Measurements from ENCODE around the gene KRTAP4-9.
"Not testable (repeated sequence)": the region's sequence is repeated elsewhere in the genome, so short reads cannot be mapped to it uniquely, and the experiment has no call there.

The KRTAP4-9 gene

GRCh38 chr17:41126412-41126811 lies 21.2 kb downstream of the KRTAP4-9 start:
- DNase-seq (ENCODE audit: low read depth in 4 of 4, low spot score in 1 of 4) = no peak

- no peak for DNase-seq (ENCODE audit: low read depth in 4 of 4, low spot score in 1 of 4)
These were observed 22.2 kb downstream of the KRTAP4-9 start for GRCh38 chr17:41127371-41127770.

GRCh38 chr17:41131979-41132378 lies 26.8 kb downstream of the KRTAP4-9 start:
- DNase-seq (ENCODE audit: low read depth in 4 of 4, low spot score in 1 of 4) = no peak

GRCh38 chr17:41133880-41134735 lies 28.9 kb downstream of the KRTAP4-9 start:
- no peak for DNase-seq (ENCODE audit: low read depth in 4 of 4, low spot score in 1 of 4)

- not testable (repeated sequence) for DNase-seq (ENCODE audit: low read depth in 4 of 4, low spot score in 1 of 4)
These were observed 34.7 kb downstream of the KRTAP4-9 start for GRCh38 chr17:41139865-41140264.

- DNase-seq (ENCODE audit: low read depth in 4 of 4, low spot score in 1 of 4) = no peak
These were observed 35.4 kb downstream of the KRTAP4-9 start, which contains the start of gene KRTAP4-6 for GRCh38 chr17:41140360-41141131. Gene KRTAP4-6 (minus strand): TSS chr17:41140544. CDS start chr17:41140487, 57 bp downstream.

- no peak for DNase-seq (ENCODE audit: low read depth in 4 of 4, low spot score in 1 of 4)
These were observed 36.2 kb downstream of the KRTAP4-9 start for GRCh38 chr17:41141361-41141760.

GRCh38 chr17:41144846-41145245 lies 39.7 kb downstream of the KRTAP4-9 start:
- DNase-seq (ENCODE audit: low read depth in 4 of 4, low spot score in 1 of 4) = no peak

GRCh38 chr17:41145261-41145660 lies 40.1 kb downstream of the KRTAP4-9 start:
- no peak for DNase-seq (ENCODE audit: low read depth in 4 of 4, low spot score in 1 of 4)

GRCh38 chr17:41147531-41148204 lies 42.5 kb downstream of the KRTAP4-9 start:
- no peak for DNase-seq (ENCODE audit: low read depth in 4 of 4, low spot score in 1 of 4)

- not testable (repeated sequence) for DNase-seq (ENCODE audit: low read depth in 4 of 4, low spot score in 1 of 4)
These were observed 43.9 kb downstream of the KRTAP4-9 start for GRCh38 chr17:41148971-41149651.

GRCh38 chr17:41149652-41149985 lies 44.4 kb downstream of the KRTAP4-9 start, which contains the start of gene KRTAP4-5:
Gene KRTAP4-5 (minus strand): TSS chr17:41149825. CDS start chr17:41149767, 58 bp downstream.
- no peak for DNase-seq (ENCODE audit: low read depth in 4 of 4, low spot score in 1 of 4)

GRCh38 chr17:41150026-41150425 lies 44.8 kb downstream of the KRTAP4-9 start:
- no peak for DNase-seq (ENCODE audit: low read depth in 4 of 4, low spot score in 1 of 4)

GRCh38 chr17:41151525-41151924 lies 46.3 kb downstream of the KRTAP4-9 start:
- DNase-seq (ENCODE audit: low read depth in 4 of 4, low spot score in 1 of 4) = no peak

GRCh38 chr17:41153856-41154255 lies 48.7 kb downstream of the KRTAP4-9 start:
- no peak for DNase-seq (ENCODE audit: low read depth in 4 of 4, low spot score in 1 of 4)
